ENCODE measurements around the gene TPH1. TPM values are rescaled to one million over a fixed set of nuclear protein-coding genes. Genes with fewer than 3 reads are reported as not detected.
"Not testable (repeated sequence)": the region's sequence is repeated elsewhere in the genome, so short reads cannot be mapped to it uniquely, and the experiment has no call there.

TPH1 gene
- total and polyA plus RNA-seq, 2 of the 8 experiments (the other 6 are each of a cell fraction or from before 2014, with no cell fraction given) = 0.09 to 0.22 TPM

DNA sequence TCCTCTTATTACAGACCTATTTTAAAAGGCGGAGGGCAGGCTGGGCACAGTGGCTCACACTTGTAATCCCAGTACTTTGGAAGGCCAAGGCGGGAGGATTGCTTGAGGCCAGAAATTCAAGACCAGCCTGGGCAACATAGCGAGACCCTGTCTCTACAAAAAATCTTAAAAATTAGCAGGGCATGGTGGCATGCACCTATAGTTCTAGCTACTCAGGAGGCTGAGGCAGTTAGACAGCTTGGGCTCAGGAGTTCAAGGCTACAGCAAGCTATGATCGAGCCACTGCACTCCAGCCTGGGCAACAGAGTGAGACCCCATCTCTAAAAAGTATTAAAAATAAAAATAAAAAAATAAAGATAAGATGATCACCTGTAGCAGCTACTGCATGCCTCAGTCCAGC, 45.9 kb downstream of the TPH1 start:
- H3K79me1 ChIP-seq (ENCODE audit: low read depth, low read length); H3K4me2 ChIP-seq (ENCODE audit: insufficient read depth in 1 of 2, low read depth in 2 of 2, low read length in 2 of 2); H3K56ac ChIP-seq (replicated peaks; ENCODE audit: insufficient read length, low read depth, low read length); H3K27ac ChIP-seq (ENCODE audit: low read depth, low read length); FAIRE-seq; H2AFZ ChIP-seq (ENCODE audit: low read length); H2BK5ac ChIP-seq (ENCODE audit: low read depth, low read length); H4K20me1 ChIP-seq (replicated peaks in 1 of 2; ENCODE audit: control insufficient read depth in 1 of 2, insufficient read depth in 2 of 2, low read length in 2 of 2); H3K23ac ChIP-seq (ENCODE audit: insufficient read length); H3K4me1 ChIP-seq (replicated peaks in 1 of 4; ENCODE audit: control insufficient read depth in 3 of 4, insufficient read depth in 4 of 4, low read length in 3 of 4); H3K9me3 ChIP-seq (ENCODE audit: insufficient read depth in 2 of 2, low read depth in 1 of 2, low read length in 1 of 2); H3K27me3 ChIP-seq (replicated peaks in 1 of 4; ENCODE audit: control insufficient read depth in 3 of 4, extremely low read depth in 1 of 4, insufficient read depth in 3 of 4, low read length in 3 of 4); H2BK15ac ChIP-seq (ENCODE audit: low read length); H3K9ac ChIP-seq (replicated peaks in 1 of 4; ENCODE audit: extremely low read depth in 1 of 4, low read depth in 3 of 4, low read length in 3 of 4); H3K18ac ChIP-seq (ENCODE audit: extremely low read depth, low read length); H3K79me2 ChIP-seq (ENCODE audit: control insufficient read depth in 1 of 2, insufficient read depth in 2 of 2, low read length in 2 of 2); H4K5ac ChIP-seq (ENCODE audit: insufficient read length, low read depth, low read length); H4K8ac ChIP-seq (ENCODE audit: extremely low read depth, insufficient read depth, low read length); H2BK12ac ChIP-seq (ENCODE audit: low read depth, low read length); H3K4me3 ChIP-seq (ENCODE audit: extremely low read depth in 1 of 4, insufficient read depth in 2 of 4, low read depth in 3 of 4, low read length in 4 of 4); H3K36me3 ChIP-seq (ENCODE audit: control insufficient read depth in 2 of 4, insufficient read depth in 4 of 4, low read length in 3 of 4); POLR2A ChIA-PET (ENCODE audit: partially characterized antibody); H2BK20ac ChIP-seq (ENCODE audit: low read length); H4K91ac ChIP-seq (replicated peaks; ENCODE audit: insufficient read length, low read length); H3K14ac ChIP-seq (ENCODE audit: insufficient read length); DNase-seq (ENCODE audit: low read depth in 1 of 2, low spot score in 2 of 2); H3K4ac ChIP-seq (replicated peaks; ENCODE audit: insufficient read length, low read depth, low read length); H2AK5ac ChIP-seq (ENCODE audit: low read depth, low read length); H3K23me2 ChIP-seq (ENCODE audit: low read depth, low read length); H2BK120ac ChIP-seq (replicated peaks; ENCODE audit: low read depth, low read length): not testable (repeated sequence)
- 92% methylated on average over 4 of the region's 4 CpGs; no CpG with 5 or more reads in 1 of the 2 experiments for WGBS, 2 experiments (ENCODE audit: extremely low coverage in 1 of 2, insufficient coverage in 1 of 2, insufficient read length in 1 of 2, insufficient replicate concordance in 2 of 2, low coverage in 1 of 2, low lambda C conversion rate in 2 of 2, missing lambda C conversion rate in 1 of 2)
- CTCF ChIA-PET (ENCODE audit: partially characterized antibody) = interaction anchor here (1.3 to 1.8 kb wide), 4 partner anchors 9 to 203 kb away, joined by 3 to 14 read pairs (median 4); no protein-coding TSS in a partner anchor

Other genes starting within 250 kb of the TPH1 start
- 28.8 and 35.8 TPM in 2 replicates for gene SERGEF, start 33.2 kb downstream of the TPH1 start, total RNA-seq (2021; fragmentation: NEBNext Ultra II Directional; extraction: Animal tissue kit (Norgen Biotek cat#: 25700))
- 16.6 and 19.2 TPM in 2 replicates for gene SERGEF, start 33.2 kb downstream of the TPH1 start, polyA plus RNA-seq (2011; rRNA removed)
- 46.6 and 48.3 TPM in 2 replicates for gene SAAL1, start 59.8 kb upstream of the TPH1 start, total RNA-seq (2021; fragmentation: NEBNext Ultra II Directional; extraction: Animal tissue kit (Norgen Biotek cat#: 25700))
- gene SAAL1, start 59.8 kb upstream of the TPH1 start, polyA plus RNA-seq (2011; rRNA removed) = 17.3 and 26.4 TPM in 2 replicates
- not detected in 2 replicates for gene MRGPRX3, start 86.3 kb upstream of the TPH1 start, total RNA-seq (2021; fragmentation: NEBNext Ultra II Directional; extraction: Animal tissue kit (Norgen Biotek cat#: 25700))
- not detected in 2 replicates for gene MRGPRX3, start 86.3 kb upstream of the TPH1 start, polyA plus RNA-seq (2011; rRNA removed)
- gene MRGPRX4, start 126.6 kb upstream of the TPH1 start, total RNA-seq (2021; fragmentation: NEBNext Ultra II Directional; extraction: Animal tissue kit (Norgen Biotek cat#: 25700)) = not detected in 2 replicates
- not detected in 2 replicates for gene MRGPRX4, start 126.6 kb upstream of the TPH1 start, polyA plus RNA-seq (2011; rRNA removed)
- gene SAA4, start 190.5 kb upstream of the TPH1 start, total RNA-seq (2021; fragmentation: NEBNext Ultra II Directional; extraction: Animal tissue kit (Norgen Biotek cat#: 25700)) = not detected in 2 replicates
- gene SAA4, start 190.5 kb upstream of the TPH1 start, polyA plus RNA-seq (2011; rRNA removed) = not detected in 2 replicates
- not detected in 2 replicates for gene SAA2, start 202.4 kb upstream of the TPH1 start, total RNA-seq (2021; fragmentation: NEBNext Ultra II Directional; extraction: Animal tissue kit (Norgen Biotek cat#: 25700))
- gene SAA2, start 202.4 kb upstream of the TPH1 start, polyA plus RNA-seq (2011; rRNA removed) = not detected in 2 replicates
- gene SAA1, start 220.0 kb upstream of the TPH1 start, total RNA-seq (2021; fragmentation: NEBNext Ultra II Directional; extraction: Animal tissue kit (Norgen Biotek cat#: 25700)) = not detected in 2 replicates
- 0.41 TPM in 1 of 2 replicates, not detected in the other for gene SAA1, start 220.0 kb upstream of the TPH1 start, polyA plus RNA-seq (2011; rRNA removed)